Lung microvascular endothelial cell (primary cell): Measurements from ENCODE around the gene ME1. TPM values are rescaled to one million over a fixed set of nuclear protein-coding genes. Genes with fewer than 3 reads are reported as not detected.
"Not testable (repeated sequence)": the region's sequence is repeated elsewhere in the genome, so short reads cannot be mapped to it uniquely, and the experiment has no call there.

Source experiments
- DNase-seq, 2 donors: peaks; one replicate each; pipeline versions ENCODE4 v3.0.0 to v3.0.0-alpha.2; 2010; ENCODE audit warnings: low read depth in 2 of 2
- total RNA-seq: library from RNA; depleted of rRNA; stranded (reverse); fragments of >200 nt; gene quantifications from 2 replicates; pipeline ENCODE4 v1.2.1, GENCODE V29; 2014

ME1 gene
- total RNA-seq, 1 donor from 2014 or later: 2.2 TPM

GRCh38 chr6:83432636-83433035 is 1.8 kb upstream of the ME1 start:
- DNase-seq: no peak

- DNase-seq: no peak
Measured at GRCh38 chr6:83431545-83432155, 799 bp upstream of the ME1 start.

- peak; percentile 37 to 48 for DNase-seq
Measured at GRCh38 chr6:83429857-83430610, 817 bp downstream of the ME1 start.

- no peak for DNase-seq
Measured at GRCh38 chr6:83429269-83429668, 1.6 kb downstream of the ME1 start.

- no peak for DNase-seq
Measured at GRCh38 chr6:83424392-83425018, 6.3 kb downstream of the ME1 start.

GRCh38 chr6:83417880-83418663 is 12.8 kb downstream of the ME1 start:
- DNase-seq: peak; percentile 45 to 65

GRCh38 chr6:83413068-83413467 is 17.8 kb downstream of the ME1 start:
- no peak for DNase-seq

GRCh38 chr6:83411731-83412130 is 19.1 kb downstream of the ME1 start:
- DNase-seq: no peak

GRCh38 chr6:83403191-83403590 is 27.7 kb downstream of the ME1 start:
- peak in 1 of 2 donors; percentile 24 for DNase-seq

GRCh38 chr6:83389606-83390005 is 41.2 kb downstream of the ME1 start:
- DNase-seq: no peak

GRCh38 chr6:83385473-83385872 is 45.4 kb downstream of the ME1 start:
- DNase-seq: no peak

GRCh38 chr6:83384751-83385150 is 46.1 kb downstream of the ME1 start:
- no peak for DNase-seq

- DNase-seq: peak in 1 of 2 donors; percentile 41
Measured at GRCh38 chr6:83381949-83382348, 48.9 kb downstream of the ME1 start.

- DNase-seq: no peak
Measured at GRCh38 chr6:83378621-83379388, 52.0 kb downstream of the ME1 start.

GRCh38 chr6:83371423-83371822 is 59.4 kb downstream of the ME1 start:
- peak; percentile 68 to 79 for DNase-seq

GRCh38 chr6:83370567-83370966 is 60.3 kb downstream of the ME1 start:
- peak in 1 of 2 donors; percentile 47 for DNase-seq

- no peak for DNase-seq
Measured at GRCh38 chr6:83369692-83370091, 61.2 kb downstream of the ME1 start.

GRCh38 chr6:83368577-83368976 is 62.3 kb downstream of the ME1 start:
- no peak for DNase-seq

- DNase-seq: no peak
Measured at GRCh38 chr6:83367104-83367503, 63.7 kb downstream of the ME1 start.

- peak in 1 of 2 donors; percentile 26 for DNase-seq
Measured at GRCh38 chr6:83365931-83366330, 64.9 kb downstream of the ME1 start.

- DNase-seq: not testable (repeated sequence)
Measured at GRCh38 chr6:83362349-83362748, 68.5 kb downstream of the ME1 start.
